IMR-90 (cell line): ENCODE results near the gene CROCC. TPM values are rescaled to one million over a fixed set of nuclear protein-coding genes. Genes with fewer than 3 reads are reported as not detected.
A peak's percentile ranks its signal among the peaks of the same experiment; 100 is the strongest.

Experiments used
- ATAC-seq: fragments of 200-7000 bp; cut with Tn5 transposase; 2 replicates; pipeline ENCODE4 v1.9.1; 2020; ENCODE audit warnings: low read depth, mild to moderate bottlenecking, moderate library complexity
- BruUV-seq: library from RNA; stranded (reverse); fragments of 400-500 nt; replicated peaks from 2 replicates; lab custom pipeline; 2021; lab: Mats Ljungman, UMichigan
- CTCF ChIA-PET: fragments of 300-600 bp; formaldehyde crosslinking; extraction: SDS; loops from one replicate; lab custom pipeline; 2021; ENCODE audit warnings: antibody characterized with exemption; lab: Yijun Ruan, JAX
- POLR2A ChIA-PET: fragments of 300-600 bp; sonication (Branson Sonifier 250); formaldehyde crosslinking; loops from one replicate; lab custom pipeline; 2022; ENCODE audit warnings: antibody characterized with exemption; ENCODE audit not compliant: unreplicated experiment; lab: Charles Lee
- DNase-seq: peaks from one replicate; pipeline ENCODE4 v3.0.0; 2013
- H2AFZ ChIP-seq: replicated peaks from 2 replicates; pipeline ENCODE3; 2013; ENCODE audit warnings: low read length, mild to moderate bottlenecking; ENCODE audit not compliant: poor library complexity
- H2AK5ac ChIP-seq: 2 replicates; pipeline ENCODE4 v1.6.1; 2013; ENCODE audit warnings: low read depth, low read length, inconsistent platforms
- H2AK9ac ChIP-seq: replicated peaks from 2 replicates; pipeline ENCODE3; 2013; ENCODE audit warnings: mild to moderate bottlenecking, low read depth, low read length, moderate library complexity; ENCODE audit not compliant: poor library complexity
- H2BK120ac ChIP-seq: 2 replicates; pipeline ENCODE4 v1.6.1; 2013; ENCODE audit warnings: low read depth, low read length, inconsistent platforms
- H2BK15ac ChIP-seq: 3 replicates; pipeline ENCODE4 v1.6.1; 2013; ENCODE audit warnings: low read depth, low read length, inconsistent platforms
- H2BK20ac ChIP-seq: 2 replicates; pipeline ENCODE4 v1.6.1; 2013; ENCODE audit warnings: low read depth, mild to moderate bottlenecking, inconsistent platforms, low read length, moderate library complexity
- H2BK5ac ChIP-seq: 2 replicates; pipeline ENCODE4 v1.6.1; 2013; ENCODE audit warnings: mild to moderate bottlenecking, low read depth, low read length, inconsistent platforms; ENCODE audit not compliant: poor library complexity, severe bottlenecking
- H3K14ac ChIP-seq: replicated peaks from 2 replicates; pipeline ENCODE4 v1.6.1; 2013; ENCODE audit warnings: low read depth, low read length, inconsistent platforms
- H3K18ac ChIP-seq: 2 replicates; pipeline ENCODE4 v1.6.1; 2013; ENCODE audit warnings: low read depth, low read length, control low read depth
- H3K23ac ChIP-seq: 2 replicates; pipeline ENCODE4 v1.6.1; 2013; ENCODE audit warnings: low read depth, low read length, inconsistent platforms
- H3K27ac ChIP-seq: 2 replicates; pipeline ENCODE4 v1.5.1; 2013; ENCODE audit warnings: mild to moderate bottlenecking, control low read depth, low read length; ENCODE audit not compliant: insufficient read depth
- H3K27me3 ChIP-seq: 2 replicates; pipeline ENCODE4 v1.6.1; 2013; ENCODE audit warnings: low read length; ENCODE audit not compliant: control insufficient read depth, insufficient read depth
- H3K36me3 ChIP-seq: 2 replicates; pipeline ENCODE4 v1.6.1; 2013; ENCODE audit warnings: low read length, mixed read lengths; ENCODE audit not compliant: control insufficient read depth, insufficient read depth
- H3K4ac ChIP-seq: 2 replicates; pipeline ENCODE4 v1.6.1; 2013; ENCODE audit warnings: low read depth, low read length, inconsistent platforms
- H3K4me1 ChIP-seq: 2 replicates; pipeline ENCODE4 v1.6.1; 2013; ENCODE audit warnings: low read length, mixed read lengths; ENCODE audit not compliant: control insufficient read depth, insufficient read depth
- H3K4me2 ChIP-seq: 2 replicates; pipeline ENCODE4 v1.6.1; 2013; ENCODE audit warnings: low read depth, mild to moderate bottlenecking, control low read depth, low read length, moderate library complexity
- H3K4me3 ChIP-seq: 2 replicates; pipeline ENCODE4 v1.5.1; 2013; ENCODE audit warnings: low read depth, mild to moderate bottlenecking, control low read depth, low read length, moderate library complexity; ENCODE audit not compliant: insufficient read depth
- H3K56ac ChIP-seq: 2 replicates; pipeline ENCODE4 v1.6.1; 2013; ENCODE audit warnings: low read length, inconsistent platforms; ENCODE audit not compliant: insufficient read depth; ENCODE audit errors: extremely low read depth
- H3K79me1 ChIP-seq, 2 experiments: 2 replicates each; pipeline ENCODE4 v1.6.1; 2013; ENCODE audit warnings: low read length in 2 of 2, inconsistent platforms in 1 of 2, low read depth in 1 of 2
- H3K9ac ChIP-seq: 2 replicates; pipeline ENCODE4 v1.6.1; 2013; ENCODE audit warnings: low read depth, low read length, control low read depth
- H3K9me1 ChIP-seq: 2 replicates; pipeline ENCODE4 v1.6.1; 2013; ENCODE audit warnings: low read length, inconsistent platforms; ENCODE audit not compliant: insufficient read depth
- H3K9me3 ChIP-seq: 2 replicates; pipeline ENCODE4 v1.6.1; 2013; ENCODE audit warnings: low read length; ENCODE audit not compliant: control insufficient read depth, insufficient read depth
- H4K20me1 ChIP-seq: 2 replicates; pipeline ENCODE4 v1.6.1; 2013; ENCODE audit warnings: low read length, inconsistent platforms; ENCODE audit not compliant: insufficient read depth
- H4K5ac ChIP-seq: 2 replicates; pipeline ENCODE4 v1.6.1; 2013; ENCODE audit warnings: mild to moderate bottlenecking, low read depth, low read length, control low read depth
- H4K8ac ChIP-seq, 2 experiments: 2 replicates each; pipeline ENCODE4 v1.6.1; 2013; ENCODE audit warnings: low read depth in 2 of 2, low read length in 2 of 2, control low read depth in 1 of 2, inconsistent platforms in 1 of 2
- H4K91ac ChIP-seq: 2 replicates; pipeline ENCODE4 v1.6.1; 2013; ENCODE audit warnings: low read depth, low read length, inconsistent platforms; ENCODE audit not compliant: insufficient read depth
- BHLHE40 ChIP-seq: fragments of 150-350 bp; IDR thresholded peaks from 2 replicates; pipeline ENCODE4 v1.6.1; 2016; ENCODE audit warnings: mild to moderate bottlenecking, low read depth, low read length
- CHD1 ChIP-seq: IDR thresholded peaks from 2 replicates; pipeline ENCODE4 v1.6.1; 2012; ENCODE audit warnings: low read depth, low read length, improper control_type of control experiment
- MAFK ChIP-seq: IDR thresholded peaks from 2 replicates; pipeline ENCODE4 v1.6.1; 2012; ENCODE audit warnings: low read depth, low read length, improper control_type of control experiment
- MXI1 ChIP-seq: IDR thresholded peaks from 2 replicates; pipeline ENCODE4 v1.6.1; 2012; ENCODE audit warnings: low read depth, mild to moderate bottlenecking, low read length, moderate library complexity, borderline replicate concordance
- RAD21 ChIP-seq: IDR thresholded peaks from 2 replicates; pipeline ENCODE4 v1.6.1; 2012; ENCODE audit warnings: low read length, improper control_type of control experiment
- RCOR1 ChIP-seq: IDR thresholded peaks from 2 replicates; pipeline ENCODE4 v1.6.1; 2012; ENCODE audit warnings: mild to moderate bottlenecking, low read length, improper control_type of control experiment; ENCODE audit not compliant: insufficient replicate concordance
- RFX5 ChIP-seq: IDR thresholded peaks from 2 replicates; pipeline ENCODE4 v1.8.0; 2012; ENCODE audit warnings: low read depth, mild to moderate bottlenecking, low read length, moderate library complexity
- SMC3 ChIP-seq: fragments of 150-350 bp; IDR thresholded peaks from 2 replicates; pipeline ENCODE4 v1.6.1; 2016; ENCODE audit warnings: low read depth, mild to moderate bottlenecking, antibody characterized with exemption, low read length, moderate library complexity
- WGBS, 2 experiments: methylation state at CpG; one replicate each; pipeline versions ENCODE4 v1.1.5 to v1.1.7; 2013; ENCODE audit warnings: missing lambda C conversion rate in 2 of 2; ENCODE audit not compliant: insufficient read length in 1 of 2; ENCODE audit errors: extremely low coverage in 2 of 2; 5-methylcytosine and 5-hydroxymethylcytosine counted together
- dilution Hi-C: fragments of 300-500 bp; cut with HindIII; formaldehyde crosslinking; loops from one replicate; pipeline ENCODE4 v1.14.3; 2018; ENCODE audit warnings: low sequenced_read_pairs; ENCODE audit not compliant: unreplicated experiment
- in situ Hi-C: fragments of 300-500 bp; cut with MboI; formaldehyde crosslinking; loops from 3 replicates; pipeline ENCODE4 v1.14.3; 2019; ENCODE audit warnings: low sequenced_read_pairs, inconsistent platforms, mixed read lengths
- intact Hi-C: fragments of 100-400 bp; cut with micrococcal nuclease; formaldehyde crosslinking; loops from 2 replicates; pipeline ENCODE4 v1.10.0; 2022
- polyA plus RNA-seq, 3 experiments: library from polyadenylated mRNA; depleted of rRNA; stranded (reverse); fragments of >200 nt; gene quantifications; 2 replicates each; pipeline ENCODE4 v1.2.3, GENCODE V29; 2012; ENCODE audit warnings: low replicate concordance in 1 of 3
- total RNA-seq: library from RNA; depleted of rRNA; stranded (reverse); fragments of >200 nt; gene quantifications from 2 replicates; pipeline ENCODE4 v1.2.3, GENCODE V29; 2012

Gene CROCC
- total and polyA plus RNA-seq, 2 of the 4 experiments (the other 2 are of a cell fraction) = 7.5 to 13.7 TPM

- CTCF ChIA-PET = no interaction called here
- ATAC-seq (no peak), DNase-seq (no peak)
- H3K27me3 ChIP-seq = no peaks in the 10 kb centered on the region; the same call in 1 of the 2 replicates
- H2AK9ac ChIP-seq = no peak overlapping the region
- POLR2A ChIA-PET = no interaction called here
- no peak overlapping the region for H3K4me3 ChIP-seq
- no peak overlapping the region for H2BK120ac ChIP-seq
- WGBS, 2 experiments = 90% methylated on average over 8 of the region's 13 CpGs; no CpG with 5 or more reads in 1 of the 2 experiments
- H2BK5ac ChIP-seq = no peak overlapping the region
- peak overlapping the region; percentile 45 for H2AFZ ChIP-seq
- no peak overlapping the region for H2BK20ac ChIP-seq
- H3K4me1 ChIP-seq = no peaks in the 10 kb centered on the region
- no peaks in the 10 kb centered on the region; the same call in 1 of the 2 replicates for H3K36me3 ChIP-seq
- no peak overlapping the region for H3K27ac ChIP-seq
- no peaks in the 10 kb centered on the region for H3K9me3 ChIP-seq
- H4K20me1 ChIP-seq = no peaks in the 10 kb centered on the region; the same call in 1 of the 2 replicates
- no peaks in the 10 kb centered on the region for H3K79me1 ChIP-seq
- peaks cover 7% of the 10 kb centered on the region; the same call in 1 of the 2 replicates for H3K9me1 ChIP-seq
- H3K56ac ChIP-seq = no peak overlapping the region
- no peak overlapping the region for H3K9ac ChIP-seq
- in situ Hi-C loops = no loop called here
- no peak overlapping the region for H3K4ac ChIP-seq
- no peak overlapping the region for H3K14ac ChIP-seq
- no TSS peak for BruUV-seq
- H3K4me2 ChIP-seq = no peak overlapping the region
- no peak overlapping the region for H3K23ac ChIP-seq
- no peak overlapping the region for H4K5ac ChIP-seq
- dilution Hi-C loops = no loop called here
- no peak overlapping the region for H2AK5ac ChIP-seq
- intact Hi-C loops = no loop called here
- no peak overlapping the region for H2BK15ac ChIP-seq
- no peak overlapping the region for H4K91ac ChIP-seq
- TF ChIP-seq MAFK = no peak
- no peak for TF ChIP-seq RFX5
- no peak for TF ChIP-seq CHD1
- TF ChIP-seq RCOR1 = no peak
- no peak for TF ChIP-seq SMC3
- TF ChIP-seq BHLHE40 = no peak
- TF ChIP-seq RAD21 = no peak
- TF ChIP-seq MXI1 = no peak
- no peak overlapping the region for H4K8ac ChIP-seq
- H3K18ac ChIP-seq = no peak overlapping the region
Observed at GRCh38 chr1:16927711-16928485, 6.2 kb downstream of the CROCC start.
